ENCODE data around the gene TIA1.
"Not testable (repeated sequence)": the region's sequence is repeated elsewhere in the genome, so short reads cannot be mapped to it uniquely, and the experiment has no call there.

TIA1 gene

GRCh38 chr2:70248181-70248847 lies at the start of gene TIA1:
TSS of gene TIA1 (minus strand) at chr2:70248628. CDS start at chr2:70248430, 198 bp downstream.
- no peak for TF ChIP-seq CTCF (IDR thresholded peaks at IDR 0.05; ENCODE audit: insufficient read depth, low read depth, low read length, missing control alignments)
- peak; percentile 99 for DNase-seq (ENCODE audit: low read depth)
- peak within 1 kb of the TSS; percentile 78 for H3K4me3 ChIP-seq (ENCODE audit: low read depth, low read length)

- H3K4me3 ChIP-seq (ENCODE audit: low read depth, low read length); DNase-seq (ENCODE audit: low read depth): not testable (repeated sequence)
Observed at GRCh38 chr2:70297828-70298227, 49.4 kb upstream of the TIA1 start.

GRCh38 chr2:70283500-70284191 lies 35.2 kb upstream of the TIA1 start:
- no peak for DNase-seq (ENCODE audit: low read depth)
- no peak overlapping the region for H3K4me3 ChIP-seq (ENCODE audit: low read depth, low read length)
- no peak for TF ChIP-seq CTCF (IDR thresholded peaks at IDR 0.05; ENCODE audit: insufficient read depth, low read depth, low read length, missing control alignments)

- no peak for TF ChIP-seq CTCF (IDR thresholded peaks at IDR 0.05; ENCODE audit: insufficient read depth, low read depth, low read length, missing control alignments)
Observed at GRCh38 chr2:70282439-70282838, 34.0 kb upstream of the TIA1 start.

GRCh38 chr2:70280242-70280798 lies 31.9 kb upstream of the TIA1 start:
- H3K4me3 ChIP-seq (ENCODE audit: low read depth, low read length): no peak overlapping the region
- TF ChIP-seq CTCF (IDR thresholded peaks at IDR 0.05; ENCODE audit: insufficient read depth, low read depth, low read length, missing control alignments): no peak
- DNase-seq (ENCODE audit: low read depth): no peak

More at GRCh38 chr2:70282439-70282838, 34.0 kb upstream of the TIA1 start:
- no peak overlapping the region for H3K4me3 ChIP-seq (ENCODE audit: low read depth, low read length)
- no peak for DNase-seq (ENCODE audit: low read depth)

- TF ChIP-seq CTCF (IDR thresholded peaks at IDR 0.05; ENCODE audit: insufficient read depth, low read depth, low read length, missing control alignments): no peak
- H3K4me3 ChIP-seq (ENCODE audit: low read depth, low read length): no peak overlapping the region
Observed at GRCh38 chr2:70270323-70270722, 21.9 kb upstream of the TIA1 start.

GRCh38 chr2:70269422-70270302 lies 21.2 kb upstream of the TIA1 start:
- DNase-seq (ENCODE audit: low read depth); H3K4me3 ChIP-seq (ENCODE audit: low read depth, low read length): not testable (repeated sequence)

More at GRCh38 chr2:70270323-70270722, 21.9 kb upstream of the TIA1 start:
- DNase-seq (ENCODE audit: low read depth): no peak

GRCh38 chr2:70266925-70267324 lies 18.5 kb upstream of the TIA1 start:
- not testable (repeated sequence) for DNase-seq (ENCODE audit: low read depth); H3K4me3 ChIP-seq (ENCODE audit: low read depth, low read length)
